Psoas muscle (tissue), 8 donors: Measurements from ENCODE around the gene MAP4K4. TPM values are rescaled to one million over a fixed set of nuclear protein-coding genes. Genes with fewer than 3 reads are reported as not detected.

Source experiments
- ATAC-seq, 4 donors: fragments of 200-7000 bp; cut with Tn5 transposase; one replicate each; pipeline ENCODE4 v1.9.1; 2020; ENCODE audit warnings: moderate library complexity in 3 of 4, mild to moderate bottlenecking in 2 of 4
- DNase-seq, 2 donors: peaks; one replicate each; pipeline ENCODE4 v3.0.0-alpha.2; 2020
- H3K27ac ChIP-seq: fragments of 200-600 bp; one replicate; pipeline ENCODE4 v1.8.0; 2022
- H3K27me3 ChIP-seq, 3 donors: fragments of 200-600 bp in 1 of 3; one replicate each; pipeline versions ENCODE4 v1.6.1 to v1.8.0; 2013 to 2022; ENCODE audit warnings: low read length in 2 of 3, mild to moderate bottlenecking in 2 of 3, moderate library complexity in 1 of 3; ENCODE audit not compliant: insufficient read depth in 3 of 3
- H3K36me3 ChIP-seq, 2 donors: fragments of 200-600 bp in 1 of 2; one replicate each; pipeline versions ENCODE4 v1.6.1 to v1.8.0; 2013 to 2022; ENCODE audit warnings: low read depth in 1 of 2, mild to moderate bottlenecking in 1 of 2, moderate library complexity in 1 of 2; ENCODE audit not compliant: insufficient read depth in 1 of 2
- H3K4me1 ChIP-seq: fragments of 200-600 bp; one replicate; pipeline ENCODE4 v1.8.0; 2022
- H3K4me3 ChIP-seq: fragments of 200-600 bp; one replicate; pipeline ENCODE4 v1.8.0; 2022; ENCODE audit warnings: mild to moderate bottlenecking
- H3K9me3 ChIP-seq: fragments of 200-600 bp; one replicate; pipeline ENCODE4 v1.8.0; 2022
- WGBS, 3 donors: extraction: QIAGEN DNeasy Blood & Tissue Kit; methylation state at CpG; one replicate each; pipeline versions ENCODE4 v1.1.6 to v1.1.7; 2013; 5-methylcytosine and 5-hydroxymethylcytosine counted together
- intact Hi-C, 2 donors: fragments of 100-400 bp; cut with DNase I; formaldehyde crosslinking; loops; one replicate each; pipeline versions ENCODE4 v1.11.0 to v1.14.2; 2022
- polyA plus RNA-seq, 3 donors: library from polyadenylated mRNA; stranded (reverse); fragments of 200-250 nt; gene quantifications; one replicate each; pipeline ENCODE4 v1.2.3, GENCODE V29; 2013
- total RNA-seq, 4 donors: library from RNA; stranded (reverse); fragmentation: NEBNext Ultra II Directional in 2 of 4; extraction: Animal tissue kit (Norgen Biotek cat#: 25700) in 2 of 4; gene quantifications; one replicate each; pipeline versions ENCODE4 v1.2.1 to v1.2.4, GENCODE V29; 2021 to 2023
- TF ChIP-seq, protein P1 (sequence below): fragments of 200-600 bp; IDR thresholded peaks from one replicate; pipeline ENCODE4 v1.8.0; 2022; ENCODE audit warnings: antibody characterized with exemption
- donor health status: healthy with polysubstance abuse.
- donor health status: DM: no; HTN: no; CAD: no; lungs with moderate emphysema.
- donor health status: Bipolar disorder and iron deficiency.
- donor health status: healthy.
- donor health status: DM: yes; HTN: yes; CAD: no.
- donor health status: DM: no; HTN: no; CAD: no.
- donor health status: DM: no; HTN: no; CAD: no.
- donor health status: DM: yes; HTN: yes; CAD: no.

The MAP4K4 gene
- total and polyA plus RNA-seq, 7 donors: 20.1 to 99.9 (median 80.4) TPM

DNA sequence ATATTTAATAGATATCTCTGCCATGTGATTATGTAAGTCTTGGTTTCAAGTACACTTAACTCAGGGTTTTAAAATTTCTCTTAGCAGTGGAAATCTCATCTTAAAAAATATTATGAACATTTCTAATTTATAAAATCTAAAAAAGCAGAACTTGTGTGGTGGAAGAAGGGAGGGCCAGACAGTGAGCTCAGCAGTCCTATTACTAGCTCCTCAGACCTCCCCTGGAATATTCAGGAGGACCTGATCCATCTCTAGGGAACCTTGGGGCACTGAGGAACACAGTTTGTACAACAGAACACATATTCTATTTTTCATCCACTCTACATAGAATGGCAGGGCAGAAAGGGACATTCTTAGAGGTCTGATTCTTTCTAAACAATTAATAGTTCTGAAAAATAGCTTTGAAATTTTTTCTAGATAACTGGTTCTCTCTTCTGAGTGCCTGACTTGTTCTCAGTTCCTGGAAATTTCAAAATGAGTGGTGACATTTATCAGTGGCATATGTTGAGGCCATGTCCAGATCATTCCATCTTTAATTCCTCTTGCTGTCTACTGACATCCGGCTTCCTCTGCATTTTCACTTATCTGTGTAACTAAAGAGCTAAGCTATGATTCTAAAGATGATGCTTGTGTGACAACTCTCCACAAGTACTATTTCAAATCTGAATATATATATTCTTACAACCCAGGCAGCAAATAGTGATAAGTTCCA, 8.2 kb upstream of the MAP4K4 start:
- Histone ChIP-seq H3K4me3 (no peak overlapping the region), H3K36me3 (no peaks in the 10 kb centered on the region), H3K27me3 (no peaks in the 10 kb centered on the region), H3K27ac (no peak overlapping the region), H3K4me1 (no peaks in the 10 kb centered on the region), H3K9me3 (no peaks in the 10 kb centered on the region)
- DNase-seq (no peak), ATAC-seq (no peak)
- intact Hi-C loops: no loop called here
- WGBS, 3 donors: 80 to 88% (median 82%) methylated on average over 1 of the region's 1 CpG
- TF ChIP-seq, protein P1, sequence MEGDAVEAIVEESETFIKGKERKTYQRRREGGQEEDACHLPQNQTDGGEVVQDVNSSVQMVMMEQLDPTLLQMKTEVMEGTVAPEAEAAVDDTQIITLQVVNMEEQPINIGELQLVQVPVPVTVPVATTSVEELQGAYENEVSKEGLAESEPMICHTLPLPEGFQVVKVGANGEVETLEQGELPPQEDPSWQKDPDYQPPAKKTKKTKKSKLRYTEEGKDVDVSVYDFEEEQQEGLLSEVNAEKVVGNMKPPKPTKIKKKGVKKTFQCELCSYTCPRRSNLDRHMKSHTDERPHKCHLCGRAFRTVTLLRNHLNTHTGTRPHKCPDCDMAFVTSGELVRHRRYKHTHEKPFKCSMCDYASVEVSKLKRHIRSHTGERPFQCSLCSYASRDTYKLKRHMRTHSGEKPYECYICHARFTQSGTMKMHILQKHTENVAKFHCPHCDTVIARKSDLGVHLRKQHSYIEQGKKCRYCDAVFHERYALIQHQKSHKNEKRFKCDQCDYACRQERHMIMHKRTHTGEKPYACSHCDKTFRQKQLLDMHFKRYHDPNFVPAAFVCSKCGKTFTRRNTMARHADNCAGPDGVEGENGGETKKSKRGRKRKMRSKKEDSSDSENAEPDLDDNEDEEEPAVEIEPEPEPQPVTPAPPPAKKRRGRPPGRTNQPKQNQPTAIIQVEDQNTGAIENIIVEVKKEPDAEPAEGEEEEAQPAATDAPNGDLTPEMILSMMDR: no peak

DNA sequence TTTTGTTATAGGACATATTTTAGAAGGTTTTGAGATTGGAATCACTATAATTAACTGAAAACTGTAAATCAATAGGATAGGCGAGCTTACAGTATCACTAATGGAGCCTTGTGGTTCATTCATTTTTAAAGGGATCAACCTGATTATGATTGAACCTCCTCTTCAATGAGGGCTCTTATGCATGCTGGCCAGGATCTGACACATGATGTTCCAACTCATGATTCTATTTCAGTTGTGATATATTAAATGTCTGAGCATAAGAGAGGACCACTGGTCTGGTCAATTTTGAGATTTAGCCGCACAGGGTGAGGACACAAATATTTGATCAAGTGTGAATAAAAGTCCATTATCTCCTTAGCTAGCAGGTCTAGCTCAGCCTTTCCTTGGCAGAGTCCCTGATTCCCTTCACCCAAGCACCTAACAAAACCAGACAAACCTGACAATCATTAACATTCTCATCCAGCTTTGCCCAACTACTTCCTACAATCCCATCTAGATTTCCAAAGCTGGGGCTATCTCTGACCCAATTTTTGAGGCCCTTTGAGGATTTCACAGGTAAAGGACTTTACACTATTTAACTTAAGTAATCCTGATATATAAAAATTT, 6.9 kb upstream of the MAP4K4 start:
- H3K4me1 ChIP-seq: no peaks in the 10 kb centered on the region
- no peaks in the 10 kb centered on the region for H3K9me3 ChIP-seq
- no peak for DNase-seq
- TF ChIP-seq, protein P1: no peak
- no peaks in the 10 kb centered on the region for H3K27me3 ChIP-seq
- 91 to 93% (median 92%) methylated on average over 2 of the region's 2 CpGs for WGBS, 3 donors
- ATAC-seq: no peak
- H3K27ac ChIP-seq: no peak overlapping the region
- intact Hi-C loops: loop anchor here in 1 of 2 donors (10.0 kb wide), 1 partner anchor 84 kb away; no protein-coding TSS in a partner anchor
- H3K36me3 ChIP-seq: no peaks in the 10 kb centered on the region
- no peak overlapping the region for H3K4me3 ChIP-seq

DNA sequence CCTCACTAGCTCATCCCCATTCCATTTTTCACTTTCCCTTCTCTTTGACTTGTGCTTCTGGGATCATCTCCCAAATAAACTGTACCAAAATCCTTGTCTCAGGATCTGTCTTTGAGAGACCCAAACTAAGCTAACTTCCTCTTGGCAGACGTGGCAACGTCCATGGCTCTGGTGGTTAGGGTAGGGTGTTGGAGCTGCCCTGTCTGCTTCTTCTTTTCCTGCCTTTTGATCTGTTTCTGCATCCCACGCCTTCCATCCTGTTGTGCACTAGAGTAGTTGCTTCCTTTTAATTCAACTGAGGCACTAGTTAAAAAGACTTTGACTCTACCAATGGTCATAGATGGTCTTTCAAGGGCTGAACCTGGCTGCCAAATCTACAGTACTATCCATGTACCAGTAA, 5.5 kb upstream of the MAP4K4 start:
- H3K27me3 ChIP-seq: no peaks in the 10 kb centered on the region
- H3K4me3 ChIP-seq: no peak overlapping the region
- WGBS, 3 donors: 61 to 73% (median 69%) methylated on average over 3 of the region's 3 CpGs
- intact Hi-C loops: loop anchor here in 1 of 2 donors (10.0 kb wide), 1 partner anchor 83 kb away; no protein-coding TSS in a partner anchor
- H3K36me3 ChIP-seq: no peaks in the 10 kb centered on the region
- H3K4me1 ChIP-seq: peaks cover 6% of the 10 kb centered on the region
- TF ChIP-seq, protein P1: no peak
- DNase-seq (no peak), ATAC-seq (no peak)
- H3K9me3 ChIP-seq: no peaks in the 10 kb centered on the region
- no peak overlapping the region for H3K27ac ChIP-seq

DNA sequence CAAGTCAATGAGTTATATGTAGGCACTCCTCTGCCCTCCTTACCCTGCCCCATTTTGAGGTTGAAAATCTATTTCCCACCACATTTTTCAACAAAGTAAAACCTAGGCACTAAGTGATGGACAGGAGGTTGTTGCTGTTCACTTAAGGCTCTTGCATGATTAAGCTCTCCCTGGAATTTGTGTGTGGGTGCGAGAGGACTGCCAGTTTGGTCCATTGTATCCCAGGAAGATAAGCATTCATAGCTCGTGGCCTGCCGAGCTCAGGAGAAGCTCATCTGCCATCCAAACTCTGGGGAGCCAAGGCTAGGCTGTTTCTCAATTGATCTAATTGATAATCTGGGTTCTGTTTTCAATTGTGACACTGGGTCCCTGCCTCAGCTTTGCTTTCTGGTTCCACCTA, 4.7 kb upstream of the MAP4K4 start:
- H3K4me3 ChIP-seq: no peak overlapping the region
- TF ChIP-seq, protein P1: no peak
- H3K27me3 ChIP-seq: no peaks in the 10 kb centered on the region
- no peak overlapping the region for H3K27ac ChIP-seq
- H3K4me1 ChIP-seq: peaks cover 6% of the 10 kb centered on the region
- no peaks in the 10 kb centered on the region for H3K36me3 ChIP-seq
- WGBS, 3 donors: 75 to 84% (median 82%) methylated on average over 3 of the region's 3 CpGs
- intact Hi-C loops: loop anchor here in 1 of 2 donors (10.0 kb wide), 1 partner anchor 82 kb away; no protein-coding TSS in a partner anchor
- ATAC-seq (no peak), DNase-seq (no peak)
- no peaks in the 10 kb centered on the region for H3K9me3 ChIP-seq
